Measurements from ENCODE around the gene CUX1. TPM values are rescaled to one million over a fixed set of nuclear protein-coding genes. Genes with fewer than 3 reads are reported as not detected.
A peak's percentile ranks its signal among the peaks of the same experiment; 100 is the strongest.

CUX1 gene
- total RNA-seq, 4 donors from 2014 or later = 58.2 to 295 (median 76.9) TPM

GRCh38 chr7:102095321-102096011, 278.0 kb downstream of the CUX1 start:
- Histone ChIP-seq H3K9me3 (no peaks in the 10 kb centered on the region), H3K27me3 (no peaks in the 10 kb centered on the region), H3K27ac (no peak overlapping the region), H3K4me1 (no peaks in the 10 kb centered on the region), H3K36me3 (no peaks in the 10 kb centered on the region), H3K4me3 (no peak overlapping the region)
- TF ChIP-seq POLR2A (IDR thresholded peaks at IDR 0.05) = no peak
- no peak for TF ChIP-seq CTCF (IDR thresholded peaks at IDR 0.05)
- DNase-seq = no peak
- intact Hi-C loops (cut with DNase I; ENCODE audit: low total_unique reads) = no loop called here

- H3K9me3 ChIP-seq = no peaks in the 10 kb centered on the region
- no peaks in the 10 kb centered on the region for H3K27me3 ChIP-seq
- H3K36me3 ChIP-seq = no peaks in the 10 kb centered on the region
- TF ChIP-seq CTCF (IDR thresholded peaks at IDR 0.05) (no peak), POLR2A (IDR thresholded peaks at IDR 0.05) (no peak)
- intact Hi-C loops (cut with DNase I; ENCODE audit: low total_unique reads) = no loop called here
- H3K4me3 ChIP-seq = no peak overlapping the region
- no peaks in the 10 kb centered on the region for H3K4me1 ChIP-seq
- DNase-seq = no peak
- no peak overlapping the region for H3K27ac ChIP-seq
Observed at GRCh38 chr7:102096012-102096332, 278.5 kb downstream of the CUX1 start.

- H3K4me3 ChIP-seq = no peak overlapping the region
- no peaks in the 10 kb centered on the region for H3K9me3 ChIP-seq
- H3K36me3 ChIP-seq = no peaks in the 10 kb centered on the region
- TF ChIP-seq POLR2A (IDR thresholded peaks at IDR 0.05) (no peak), CTCF (IDR thresholded peaks at IDR 0.05) (no peak)
- H3K4me1 ChIP-seq = no peaks in the 10 kb centered on the region
- H3K27ac ChIP-seq = peak overlapping the region in 1 of 2 donors; percentile 57
- intact Hi-C loops (cut with DNase I; ENCODE audit: low total_unique reads) = no loop called here
- H3K27me3 ChIP-seq = no peaks in the 10 kb centered on the region
- no peak for DNase-seq
Observed at GRCh38 chr7:102096706-102097427, 279.4 kb downstream of the CUX1 start.

- Histone ChIP-seq H3K27me3 (no peaks in the 10 kb centered on the region), H3K4me1 (no peaks in the 10 kb centered on the region), H3K27ac (peak overlapping the region in 1 of 2 donors; percentile 57), H3K4me3 (no peak overlapping the region), H3K9me3 (no peaks in the 10 kb centered on the region), H3K36me3 (no peaks in the 10 kb centered on the region)
- TF ChIP-seq POLR2A (IDR thresholded peaks at IDR 0.05) = no peak
- TF ChIP-seq CTCF (IDR thresholded peaks at IDR 0.05) = no peak
- intact Hi-C loops (cut with DNase I; ENCODE audit: low total_unique reads) = no loop called here
- DNase-seq = no peak
Observed at GRCh38 chr7:102097601-102098161, 280.3 kb downstream of the CUX1 start.

- no peak overlapping the region for H3K27ac ChIP-seq
- no peak for DNase-seq
- H3K4me1 ChIP-seq = no peaks in the 10 kb centered on the region
- H3K9me3 ChIP-seq = no peaks in the 10 kb centered on the region
- no peak overlapping the region for H3K4me3 ChIP-seq
- H3K27me3 ChIP-seq = no peaks in the 10 kb centered on the region
- no peaks in the 10 kb centered on the region for H3K36me3 ChIP-seq
- TF ChIP-seq CTCF (IDR thresholded peaks at IDR 0.05) (no peak), POLR2A (IDR thresholded peaks at IDR 0.05) (no peak)
- intact Hi-C loops (cut with DNase I; ENCODE audit: low total_unique reads) = no loop called here
Observed at GRCh38 chr7:102098986-102099385, 281.6 kb downstream of the CUX1 start.

Data from uterus (tissue), 4 donors.